ENCODE measurements around the gene KDM2B. TPM values are rescaled to one million over a fixed set of nuclear protein-coding genes. Genes with fewer than 3 reads are reported as not detected.

Gene KDM2B
- total and polyA plus RNA-seq, 2 donors (not counting 3 experiments of a cell fraction or from before 2014, with no cell fraction given), result 26.8 to 37.3 TPM

DNA sequence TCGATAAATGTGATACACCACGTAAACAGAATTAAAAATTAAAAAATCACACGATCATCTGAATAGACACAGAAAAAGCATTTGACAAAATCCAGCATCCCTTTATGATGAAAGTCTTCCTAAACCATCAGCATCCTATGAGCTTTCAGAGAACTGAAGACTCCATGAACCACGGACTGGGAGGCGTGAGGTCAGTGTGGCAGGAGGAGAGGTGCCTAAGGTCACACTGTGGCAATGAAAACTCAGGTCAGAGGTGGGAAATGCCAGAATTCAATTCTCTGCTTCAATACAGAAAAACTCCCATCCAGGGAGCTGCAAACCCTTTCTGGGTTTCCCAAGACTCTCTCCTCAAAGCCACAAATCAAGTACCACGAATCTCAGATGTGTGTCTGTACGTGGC lies 51.6 kb downstream of the KDM2B start:
- BruUV-seq (replicated peaks), result no TSS peak
- Histone ChIP-seq H3K79me2 (ENCODE audit: control insufficient read depth, insufficient read depth, low read length) (no peaks in the 10 kb centered on the region), H3K4me1 (ENCODE audit: control insufficient read depth, extremely low read depth, insufficient read depth, low read length) (peaks cover 3% of the 10 kb centered on the region), H3K27me3 (ENCODE audit: control insufficient read depth in 2 of 2, insufficient read depth in 2 of 2, low read length in 2 of 2) (no peaks in the 10 kb centered on the region), H3K4me2 (ENCODE audit: insufficient read depth, low read length) (no peak overlapping the region), H3K4me3 (replicated peaks in 1 of 3; ENCODE audit: insufficient read depth in 1 of 3, low read depth in 1 of 3, low read length in 3 of 3) (no peak overlapping the region), H3K9ac (replicated peaks; ENCODE audit: extremely low read depth, insufficient read depth, low read length) (no peak overlapping the region), H3K27ac (ENCODE audit: insufficient read depth, low read depth, low read length) (no peak overlapping the region), H3K9me1 (replicated peaks; ENCODE audit: control insufficient read depth, extremely low read depth, insufficient read depth, low read length) (no peaks in the 10 kb centered on the region), H3K36me3 (ENCODE audit: control insufficient read depth in 2 of 2, extremely low read depth in 1 of 2, insufficient read depth in 2 of 2, low read length in 2 of 2) (peaks cover 0 to 12% of the 10 kb centered on the region in 2 experiments), H2AFZ (ENCODE audit: low read depth, low read length) (no peak overlapping the region), H4K20me1 (replicated peaks; ENCODE audit: control insufficient read depth, extremely low read depth, insufficient read depth, low read length) (no peaks in the 10 kb centered on the region), H3K9me3 (replicated peaks; ENCODE audit: control insufficient read depth, insufficient read depth, low read length) (no peaks in the 10 kb centered on the region)
- dilution Hi-C loops (cut with MboI; ENCODE audit: extremely low pct_ligation_motif_present, low sequenced_read_pairs) (no loop called here), intact Hi-C loops (cut with micrococcal nuclease) (no loop called here)
- ChIA-PET POLR2A (no interaction called here), CTCF (no interaction called here)
- no peak for FAIRE-seq
- no peak for TF ChIP-seq GATA2 (IDR thresholded peaks at IDR 0.05; ENCODE audit: insufficient read depth, insufficient read length, low read depth, low read length)
- TF ChIP-seq, protein P1, sequence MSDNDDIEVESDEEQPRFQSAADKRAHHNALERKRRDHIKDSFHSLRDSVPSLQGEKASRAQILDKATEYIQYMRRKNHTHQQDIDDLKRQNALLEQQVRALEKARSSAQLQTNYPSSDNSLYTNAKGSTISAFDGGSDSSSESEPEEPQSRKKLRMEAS (IDR thresholded peaks at IDR 0.05; ENCODE audit: insufficient read depth, insufficient read length), result no peak
- TF ChIP-seq EZH2 (IDR thresholded peaks at IDR 0.05; ENCODE audit: borderline replicate concordance, low read depth, low read length, severe bottlenecking), result no peak
- TF ChIP-seq POLR2AphosphoS5 (IDR thresholded peaks at IDR 0.05; ENCODE audit: insufficient read depth, low read depth, low read length), result no peak
- TF ChIP-seq MYC (IDR thresholded peaks at IDR 0.05; ENCODE audit: low read depth, low read length), result no peak
- TF ChIP-seq POLR2A (IDR thresholded peaks at IDR 0.05; ENCODE audit: low read depth, low read length), result no peak
- no peak for TF ChIP-seq JUN (IDR thresholded peaks at IDR 0.05; ENCODE audit: borderline replicate concordance, insufficient read depth, insufficient read length, low read depth)
- TF ChIP-seq CTCF (IDR thresholded peaks at IDR 0.05; ENCODE audit: extremely low read depth in 1 of 2, insufficient read depth in 1 of 2, low read depth in 1 of 2, low read length in 2 of 2), result no peak
- TF ChIP-seq FOS (IDR thresholded peaks at IDR 0.05; ENCODE audit: borderline replicate concordance, insufficient read depth, low read length), result no peak
- no peak for DNase-seq (ENCODE audit: low read depth, low spot score)
